Stimulated activated CD8-positive, alpha-beta memory T cell treated with anti-CD3 and anti-CD28 coated beads, Interleukin-7, amount 100 ng/mL, for 4 hours (primary cell): Measurements from ENCODE around the gene CELF3.
"Not testable (repeated sequence)": the region's sequence is repeated elsewhere in the genome, so short reads cannot be mapped to it uniquely, and the experiment has no call there.

ENCODE experiments used
- DNase-seq, 2 donors: peaks; one replicate each; pipeline ENCODE4 v3.0.0-alpha.2; 2020; ENCODE audit warnings: low read depth in 2 of 2

CELF3 gene

GRCh38 chr1:151716771-151717631, at the start of gene CELF3:
CELF3 (minus strand) TSS chr1:151716803; CDS start chr1:151716020, 783 bp downstream.
- DNase-seq: no peak

GRCh38 chr1:151763990-151764389, 47.4 kb upstream of the CELF3 start:
- no peak for DNase-seq

- DNase-seq: peak; percentile 61 to 77
These were observed 46.6 kb upstream of the CELF3 start, which contains the start of gene MRPL9 for GRCh38 chr1:151762941-151763921. MRPL9 (minus strand) TSS chr1:151763496; CDS start chr1:151763479, 17 bp downstream.

GRCh38 chr1:151760597-151761385, 44.2 kb upstream of the CELF3 start:
- no peak for DNase-seq

- no peak for DNase-seq
These were observed 42.6 kb upstream of the CELF3 start for GRCh38 chr1:151759241-151759640.

GRCh38 chr1:151756291-151756690, 39.7 kb upstream of the CELF3 start:
- DNase-seq: no peak

GRCh38 chr1:151741516-151741915, 24.9 kb upstream of the CELF3 start:
- DNase-seq: no peak

GRCh38 chr1:151739590-151740355, 23.2 kb upstream of the CELF3 start:
- peak in 1 of 2 donors; percentile 6 for DNase-seq

- DNase-seq: no peak
These were observed 20.9 kb upstream of the CELF3 start for GRCh38 chr1:151737479-151737878.

GRCh38 chr1:151737026-151737425, 20.4 kb upstream of the CELF3 start:
- DNase-seq: no peak

- DNase-seq: not testable (repeated sequence)
These were observed 17.4 kb upstream of the CELF3 start for GRCh38 chr1:151733995-151734394.

GRCh38 chr1:151733126-151733525, 16.5 kb upstream of the CELF3 start:
- no peak for DNase-seq

- no peak for DNase-seq
These were observed 13.3 kb upstream of the CELF3 start for GRCh38 chr1:151729966-151730291.

GRCh38 chr1:151729157-151729965, 12.8 kb upstream of the CELF3 start:
- no peak for DNase-seq

- DNase-seq: no peak
These were observed 11.8 kb upstream of the CELF3 start for GRCh38 chr1:151728151-151729054.

GRCh38 chr1:151723726-151724370, 7.2 kb upstream of the CELF3 start:
- no peak for DNase-seq

GRCh38 chr1:151721788-151722510, 5.3 kb upstream of the CELF3 start:
- DNase-seq: no peak
